Hematopoietic multipotent progenitor cell treated with erythropoietin and hydrocortisone succinate and interleukin-3 and kit ligand, for 8 days (in vitro differentiated cells): ENCODE measurements around the gene SFTPD.
"Not testable (repeated sequence)": the region's sequence is repeated elsewhere in the genome, so short reads cannot be mapped to it uniquely, and the experiment has no call there.

ENCODE experiments used
- DNase-seq: peaks from one replicate; pipeline ENCODE4 v3.0.0-alpha.2; 2015

Gene SFTPD

DNA sequence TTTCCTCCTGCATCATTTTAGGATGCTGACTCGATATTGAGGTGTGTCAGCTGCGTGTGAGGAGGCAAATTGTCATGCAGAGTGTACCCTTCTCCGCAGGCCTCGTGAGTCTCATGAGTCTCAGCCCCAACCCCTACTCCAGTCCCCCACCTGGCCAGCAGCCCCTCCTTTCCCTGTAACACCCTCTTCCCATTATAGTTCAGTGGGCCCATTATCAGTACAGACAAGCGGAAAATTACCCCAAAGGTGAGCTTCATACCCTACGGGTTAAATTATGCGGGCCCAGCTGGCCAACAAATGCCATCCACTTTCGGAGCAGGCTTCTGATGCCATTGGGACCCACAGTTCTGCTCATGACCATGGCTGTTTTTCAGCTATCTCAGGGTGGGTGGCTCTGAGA, 25.2 kb downstream of the SFTPD start:
- DNase-seq: no peak

- no peak for DNase-seq
Measured at GRCh38 chr10:79923145-79923544, 25.8 kb downstream of the SFTPD start.

DNA sequence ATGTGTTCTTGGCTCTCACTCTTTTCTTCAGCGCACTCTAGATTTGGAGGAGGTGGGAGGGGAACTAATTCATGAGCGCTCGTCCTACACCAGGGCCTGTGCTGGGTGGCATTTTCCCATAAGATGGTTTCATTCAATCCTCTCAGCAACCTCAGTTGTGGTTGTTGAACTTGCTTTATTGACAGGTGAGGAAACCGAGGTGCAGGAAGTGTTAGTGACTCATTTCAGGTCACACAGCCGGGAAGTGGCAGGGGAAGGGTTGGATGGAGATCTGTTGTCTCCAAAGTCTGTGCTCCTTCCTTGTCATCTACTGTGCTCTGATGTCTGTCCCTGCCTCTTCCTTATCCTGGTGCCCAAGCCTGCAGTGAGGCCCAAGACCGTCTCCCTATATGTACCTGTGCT, 26.9 kb downstream of the SFTPD start:
- not testable (repeated sequence) for DNase-seq

DNA sequence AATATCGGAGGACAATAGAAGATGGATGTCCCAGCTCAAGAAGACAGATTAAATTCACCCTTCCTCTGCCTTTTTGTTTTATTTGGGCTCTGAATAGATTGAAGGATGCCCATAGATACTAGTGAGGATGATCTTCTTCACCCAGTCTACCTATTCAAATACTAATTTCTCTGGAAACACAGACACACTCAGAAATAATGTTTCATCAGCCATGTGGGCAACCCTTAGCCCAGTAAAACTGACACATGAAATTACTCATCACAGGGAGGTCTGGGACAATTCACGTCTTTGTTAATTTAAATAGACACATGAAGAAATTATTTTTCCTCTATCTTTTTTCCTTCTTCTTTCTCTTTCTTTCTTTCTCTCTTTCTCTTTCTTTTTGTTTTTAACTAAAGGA, 33.1 kb downstream of the SFTPD start:
- not testable (repeated sequence) for DNase-seq

DNA sequence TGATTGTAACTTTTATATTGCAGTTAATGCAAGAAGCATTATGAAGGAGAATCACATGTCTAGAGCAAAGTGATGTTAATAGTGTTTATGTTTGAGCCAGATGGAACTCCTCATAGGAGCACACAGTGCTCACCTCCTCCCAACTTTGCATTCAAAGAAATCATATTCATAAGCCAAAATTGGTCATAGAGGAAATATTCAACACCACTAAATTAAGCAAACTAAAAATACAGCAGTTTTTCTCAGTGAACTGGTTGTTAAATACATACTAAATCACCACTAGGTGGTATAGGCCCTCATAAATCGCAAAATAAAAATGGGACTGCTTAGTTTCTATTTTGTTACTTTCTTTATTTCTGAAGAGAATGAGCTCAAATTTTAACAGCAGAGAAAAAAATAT, 34.4 kb downstream of the SFTPD start:
- DNase-seq: peak; percentile 23

GRCh38 chr10:79910836-79911235, 38.1 kb downstream of the SFTPD start:
- DNase-seq: no peak

DNA sequence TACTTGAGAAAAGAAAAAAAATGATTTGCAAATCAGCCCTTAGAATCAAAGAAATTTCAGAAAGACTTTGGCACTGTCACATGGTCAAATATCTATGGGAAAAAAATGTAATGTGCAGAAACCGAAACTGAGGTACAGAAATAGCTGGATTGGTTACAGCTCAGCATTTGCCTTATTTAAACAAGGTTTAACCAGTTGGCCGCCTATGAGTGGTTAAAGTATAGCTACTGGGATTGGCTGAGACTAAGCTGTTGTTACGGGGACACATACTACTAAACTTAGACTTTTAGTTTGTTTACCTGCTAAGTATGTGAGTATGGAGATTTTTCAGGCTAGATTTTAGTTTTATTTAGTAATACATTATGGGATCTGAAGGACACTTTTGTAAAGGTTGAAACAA, 38.6 kb downstream of the SFTPD start:
- DNase-seq: no peak

DNA sequence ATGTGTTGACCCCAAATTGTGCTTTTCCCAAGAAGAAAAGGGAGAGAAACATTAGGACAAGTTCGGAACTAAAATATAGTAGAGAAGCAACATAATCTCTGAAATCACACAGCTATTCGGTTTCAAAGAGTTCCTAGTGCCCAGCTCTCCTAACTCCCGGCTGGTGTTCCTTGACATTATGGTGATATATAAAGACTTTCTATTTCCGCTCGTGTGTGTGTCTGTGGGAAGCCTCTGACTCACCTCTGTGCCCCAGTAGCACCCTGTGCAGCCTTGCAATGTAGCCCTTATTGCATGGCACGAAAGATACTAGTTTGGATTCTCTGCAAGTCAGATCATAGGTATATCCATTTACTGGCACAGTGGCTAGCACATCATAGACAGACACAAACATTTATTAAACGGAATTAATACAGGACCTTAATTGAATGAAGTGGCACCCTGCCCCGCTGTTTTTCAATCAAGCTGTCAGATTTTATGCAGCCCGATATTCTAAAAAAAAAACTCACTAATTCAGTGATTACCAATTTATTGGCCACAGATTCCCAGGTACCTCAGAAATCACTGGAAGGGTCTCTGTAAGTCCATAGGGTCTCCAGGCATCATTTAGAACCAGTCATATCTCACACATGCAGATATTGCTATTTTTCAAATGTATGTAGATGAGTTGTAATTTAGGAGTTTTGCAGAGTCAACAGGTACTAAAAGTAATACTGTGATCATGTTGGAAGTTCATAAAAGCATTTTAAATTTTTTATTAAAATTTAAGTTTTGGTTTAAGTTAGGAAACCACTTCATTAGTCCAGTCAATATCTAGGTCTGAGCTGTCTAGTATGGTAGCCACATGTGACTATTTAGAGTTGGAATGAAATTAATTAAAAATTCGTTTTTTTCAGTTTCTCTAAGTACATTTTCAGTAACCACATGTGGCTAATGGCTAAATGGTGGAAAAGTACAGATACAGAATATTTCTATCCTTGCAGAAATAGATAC, 43.3 kb downstream of the SFTPD start:
- peak; percentile 2 for DNase-seq

- peak; percentile 43 for DNase-seq
Measured at GRCh38 chr10:79904671-79905321, 44.1 kb downstream of the SFTPD start.

- DNase-seq: not testable (repeated sequence)
Measured at GRCh38 chr10:79901571-79901970, 47.3 kb downstream of the SFTPD start.

GRCh38 chr10:79898597-79899325, 50.1 kb downstream of the SFTPD start:
- no peak for DNase-seq

DNA sequence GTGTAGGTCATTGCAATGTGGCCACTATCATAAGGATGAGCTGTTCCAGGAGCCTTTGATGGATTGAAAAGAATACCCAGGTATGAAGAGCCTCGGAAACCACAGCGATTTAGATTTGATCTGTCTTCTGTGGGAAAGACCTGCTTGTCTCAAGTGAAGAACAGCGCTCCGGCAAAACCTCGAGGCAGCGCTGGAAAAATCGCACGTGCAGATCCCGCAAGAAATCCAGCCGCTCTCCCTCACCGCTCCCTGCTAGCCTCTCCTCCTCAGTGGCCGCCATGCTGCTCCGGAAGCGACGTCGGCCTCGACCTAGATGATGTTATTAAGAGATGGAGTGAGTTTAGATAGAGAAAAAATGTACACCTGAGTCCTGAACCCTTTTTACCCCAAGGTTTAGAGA, 56.0 kb downstream of the SFTPD start:
- not testable (repeated sequence) for DNase-seq

- no peak for DNase-seq
Measured at GRCh38 chr10:79890469-79890868, 58.4 kb downstream of the SFTPD start.

GRCh38 chr10:79888984-79889383, 59.9 kb downstream of the SFTPD start:
- DNase-seq: not testable (repeated sequence)
